ENCODE results near the gene SSR1. TPM values are rescaled to one million over a fixed set of nuclear protein-coding genes. Genes with fewer than 3 reads are reported as not detected.

SSR1 gene
- total and polyA plus RNA-seq, 2 donors: 38.9 to 56.9 TPM

- no peaks in the 10 kb centered on the region for H3K27me3 ChIP-seq (ENCODE audit: control insufficient read depth in 2 of 2, insufficient read depth in 1 of 2, low read length in 1 of 2)
- no peaks in the 10 kb centered on the region for H3K4me1 ChIP-seq (ENCODE audit: control insufficient read depth in 2 of 2, insufficient read depth in 2 of 2, low read length in 2 of 2)
- no peak overlapping the region for H3K4me3 ChIP-seq (ENCODE audit: low read length in 2 of 2)
- 96% methylated on average over 2 of the region's 2 CpGs for WGBS
- no peak overlapping the region for H3K27ac ChIP-seq (ENCODE audit: low read depth in 1 of 2, low read length in 1 of 2)
- H3K36me3 ChIP-seq (ENCODE audit: control insufficient read depth in 2 of 2, insufficient read depth in 2 of 2, low read length in 1 of 2): peaks cover 54 to 59% of the 10 kb centered on the region in 2 donors
- DNase-seq (ENCODE audit: low read depth in 6 of 9, low spot score in 9 of 9): no peak
- H3K9me3 ChIP-seq (ENCODE audit: control insufficient read depth in 2 of 2, insufficient read depth in 1 of 2, low read length in 1 of 2): no peaks in the 10 kb centered on the region
Measured at GRCh38 chr6:7249391-7249790, 63.6 kb downstream of the SSR1 start.

- H3K9me3 ChIP-seq (ENCODE audit: control insufficient read depth in 2 of 2, insufficient read depth in 1 of 2, low read length in 1 of 2): no peaks in the 10 kb centered on the region
- H3K27ac ChIP-seq (ENCODE audit: low read depth in 1 of 2, low read length in 1 of 2): no peak overlapping the region
- H3K27me3 ChIP-seq (ENCODE audit: control insufficient read depth in 2 of 2, insufficient read depth in 1 of 2, low read length in 1 of 2): no peaks in the 10 kb centered on the region
- 98% methylated on average over 13 of the region's 13 CpGs for WGBS
- H3K36me3 ChIP-seq (ENCODE audit: control insufficient read depth in 2 of 2, insufficient read depth in 2 of 2, low read length in 1 of 2): peaks cover 54 to 62% of the 10 kb centered on the region in 2 donors
- H3K4me3 ChIP-seq (ENCODE audit: low read length in 2 of 2): no peak overlapping the region
- no peak for DNase-seq (ENCODE audit: low read depth in 6 of 9, low spot score in 9 of 9)
- H3K4me1 ChIP-seq (ENCODE audit: control insufficient read depth in 2 of 2, insufficient read depth in 2 of 2, low read length in 2 of 2): peaks cover 0 to 8% of the 10 kb centered on the region in 2 donors
Measured at GRCh38 chr6:7247828-7248227, 65.2 kb downstream of the SSR1 start.

- DNase-seq (ENCODE audit: low read depth in 6 of 9, low spot score in 9 of 9): no peak
- H3K4me3 ChIP-seq (ENCODE audit: low read length in 2 of 2): no peak overlapping the region
- H3K9me3 ChIP-seq (ENCODE audit: control insufficient read depth in 2 of 2, insufficient read depth in 1 of 2, low read length in 1 of 2): no peaks in the 10 kb centered on the region
- peaks cover 54 to 59% of the 10 kb centered on the region in 2 donors for H3K36me3 ChIP-seq (ENCODE audit: control insufficient read depth in 2 of 2, insufficient read depth in 2 of 2, low read length in 1 of 2)
- H3K4me1 ChIP-seq (ENCODE audit: control insufficient read depth in 2 of 2, insufficient read depth in 2 of 2, low read length in 2 of 2): peaks cover 0 to 12% of the 10 kb centered on the region in 2 donors
- no peak overlapping the region for H3K27ac ChIP-seq (ENCODE audit: low read depth in 1 of 2, low read length in 1 of 2)
- H3K27me3 ChIP-seq (ENCODE audit: control insufficient read depth in 2 of 2, insufficient read depth in 1 of 2, low read length in 1 of 2): no peaks in the 10 kb centered on the region
- 97% methylated on average over 15 of the region's 15 CpGs for WGBS
Measured at GRCh38 chr6:7247179-7247456, 65.9 kb downstream of the SSR1 start.

GRCh38 chr6:7246401-7247178 lies 66.4 kb downstream of the SSR1 start:
- no peak overlapping the region for H3K27ac ChIP-seq (ENCODE audit: low read depth in 1 of 2, low read length in 1 of 2)
- 97% methylated on average over 71 of the region's 71 CpGs for WGBS
- H3K36me3 ChIP-seq (ENCODE audit: control insufficient read depth in 2 of 2, insufficient read depth in 2 of 2, low read length in 1 of 2): peaks cover 54 to 59% of the 10 kb centered on the region in 2 donors
- peaks cover 0 to 12% of the 10 kb centered on the region in 2 donors for H3K4me1 ChIP-seq (ENCODE audit: control insufficient read depth in 2 of 2, insufficient read depth in 2 of 2, low read length in 2 of 2)
- DNase-seq (ENCODE audit: low read depth in 6 of 9, low spot score in 9 of 9): no peak
- no peaks in the 10 kb centered on the region for H3K27me3 ChIP-seq (ENCODE audit: control insufficient read depth in 2 of 2, insufficient read depth in 1 of 2, low read length in 1 of 2)
- H3K4me3 ChIP-seq (ENCODE audit: low read length in 2 of 2): no peak overlapping the region
- no peaks in the 10 kb centered on the region for H3K9me3 ChIP-seq (ENCODE audit: control insufficient read depth in 2 of 2, insufficient read depth in 1 of 2, low read length in 1 of 2)

GRCh38 chr6:7245668-7246393 lies 67.2 kb downstream of the SSR1 start:
- no peak overlapping the region for H3K4me3 ChIP-seq (ENCODE audit: low read length in 2 of 2)
- no peak overlapping the region for H3K27ac ChIP-seq (ENCODE audit: low read depth in 1 of 2, low read length in 1 of 2)
- peaks cover 57 to 58% of the 10 kb centered on the region in 2 donors for H3K36me3 ChIP-seq (ENCODE audit: control insufficient read depth in 2 of 2, insufficient read depth in 2 of 2, low read length in 1 of 2)
- no peaks in the 10 kb centered on the region for H3K27me3 ChIP-seq (ENCODE audit: control insufficient read depth in 2 of 2, insufficient read depth in 1 of 2, low read length in 1 of 2)
- peaks cover 0 to 12% of the 10 kb centered on the region in 2 donors for H3K4me1 ChIP-seq (ENCODE audit: control insufficient read depth in 2 of 2, insufficient read depth in 2 of 2, low read length in 2 of 2)
- WGBS: 98% methylated on average over 15 of the region's 15 CpGs
- no peak for DNase-seq (ENCODE audit: low read depth in 6 of 9, low spot score in 9 of 9)
- no peaks in the 10 kb centered on the region for H3K9me3 ChIP-seq (ENCODE audit: control insufficient read depth in 2 of 2, insufficient read depth in 1 of 2, low read length in 1 of 2)

GRCh38 chr6:7243179-7243981 lies 69.6 kb downstream of the SSR1 start:
- Histone ChIP-seq H3K4me3 (ENCODE audit: low read length in 2 of 2) (no peak overlapping the region), H3K36me3 (ENCODE audit: control insufficient read depth in 2 of 2, insufficient read depth in 2 of 2, low read length in 1 of 2) (peaks cover 43 to 47% of the 10 kb centered on the region in 2 donors), H3K9me3 (ENCODE audit: control insufficient read depth in 2 of 2, insufficient read depth in 1 of 2, low read length in 1 of 2) (no peaks in the 10 kb centered on the region), H3K4me1 (ENCODE audit: control insufficient read depth in 2 of 2, insufficient read depth in 2 of 2, low read length in 2 of 2) (peaks cover 4 to 24% of the 10 kb centered on the region in 2 donors), H3K27me3 (ENCODE audit: control insufficient read depth in 2 of 2, insufficient read depth in 1 of 2, low read length in 1 of 2) (no peaks in the 10 kb centered on the region), H3K27ac (ENCODE audit: low read depth in 1 of 2, low read length in 1 of 2) (peak overlapping the region; percentile 62 to 65)
- peak; percentile 26 to 84 (median 56) for DNase-seq (ENCODE audit: low read depth in 6 of 9, low spot score in 9 of 9)
- WGBS: 15% methylated on average over 7 of the region's 7 CpGs

- WGBS: 79% methylated on average over 4 of the region's 4 CpGs
- no peaks in the 10 kb centered on the region for H3K27me3 ChIP-seq (ENCODE audit: control insufficient read depth in 2 of 2, insufficient read depth in 1 of 2, low read length in 1 of 2)
- H3K36me3 ChIP-seq (ENCODE audit: control insufficient read depth in 2 of 2, insufficient read depth in 2 of 2, low read length in 1 of 2): peaks cover 37 to 42% of the 10 kb centered on the region in 2 donors
- peaks cover 4 to 24% of the 10 kb centered on the region in 2 donors for H3K4me1 ChIP-seq (ENCODE audit: control insufficient read depth in 2 of 2, insufficient read depth in 2 of 2, low read length in 2 of 2)
- DNase-seq (ENCODE audit: low read depth in 6 of 9, low spot score in 9 of 9): no peak
- H3K9me3 ChIP-seq (ENCODE audit: control insufficient read depth in 2 of 2, insufficient read depth in 1 of 2, low read length in 1 of 2): no peaks in the 10 kb centered on the region
- H3K4me3 ChIP-seq (ENCODE audit: low read length in 2 of 2): no peak overlapping the region
- H3K27ac ChIP-seq (ENCODE audit: low read depth in 1 of 2, low read length in 1 of 2): peak overlapping the region in 1 of 2 donors; percentile 65
Measured at GRCh38 chr6:7242835-7243178, 70.2 kb downstream of the SSR1 start.

- peak overlapping the region in 1 of 2 donors; percentile 34 for H3K27ac ChIP-seq (ENCODE audit: low read depth in 1 of 2, low read length in 1 of 2)
- WGBS: 91% methylated on average over 13 of the region's 13 CpGs
- no peaks in the 10 kb centered on the region for H3K9me3 ChIP-seq (ENCODE audit: control insufficient read depth in 2 of 2, insufficient read depth in 1 of 2, low read length in 1 of 2)
- no peaks in the 10 kb centered on the region for H3K27me3 ChIP-seq (ENCODE audit: control insufficient read depth in 2 of 2, insufficient read depth in 1 of 2, low read length in 1 of 2)
- H3K4me3 ChIP-seq (ENCODE audit: low read length in 2 of 2): no peak overlapping the region
- H3K4me1 ChIP-seq (ENCODE audit: control insufficient read depth in 2 of 2, insufficient read depth in 2 of 2, low read length in 2 of 2): peaks cover 4 to 29% of the 10 kb centered on the region in 2 donors
- no peak for DNase-seq (ENCODE audit: low read depth in 6 of 9, low spot score in 9 of 9)
- H3K36me3 ChIP-seq (ENCODE audit: control insufficient read depth in 2 of 2, insufficient read depth in 2 of 2, low read length in 1 of 2): peaks cover 29 to 33% of the 10 kb centered on the region in 2 donors
Measured at GRCh38 chr6:7241709-7242645, 71.0 kb downstream of the SSR1 start.
